Activated T-cell treated with anti-CD3 and anti-CD28 coated beads for 48 hours (primary cell): Measurements from ENCODE around the gene LFNG.

ENCODE experiments used
- DNase-seq: peaks from one replicate; pipeline ENCODE4 v3.0.0-alpha.2; 2020; ENCODE audit warnings: low read depth

LFNG gene

DNA sequence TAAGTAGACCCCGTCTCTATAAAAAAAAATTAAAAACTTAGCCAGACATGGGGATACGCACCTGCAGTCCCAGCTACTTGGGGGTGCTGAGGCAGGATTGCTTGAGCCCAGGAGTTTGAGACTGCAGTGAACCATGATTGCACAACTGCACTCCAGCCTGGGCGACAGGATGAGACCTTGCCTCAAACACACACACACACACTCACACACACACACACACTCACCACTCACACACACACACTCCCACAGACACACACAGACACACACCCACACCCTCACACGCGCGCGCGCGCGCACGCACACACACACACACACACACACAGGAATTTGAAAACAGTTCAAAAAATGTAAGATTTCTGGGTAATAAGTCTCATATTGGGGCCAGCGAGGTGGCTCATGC lies 34.7 kb upstream of the LFNG start:
- DNase-seq: no peak

- DNase-seq: no peak
Measured at GRCh38 chr7:2487586-2488271, 31.8 kb upstream of the LFNG start.

GRCh38 chr7:2488272-2488645 lies 31.3 kb upstream of the LFNG start:
- no peak for DNase-seq

DNA sequence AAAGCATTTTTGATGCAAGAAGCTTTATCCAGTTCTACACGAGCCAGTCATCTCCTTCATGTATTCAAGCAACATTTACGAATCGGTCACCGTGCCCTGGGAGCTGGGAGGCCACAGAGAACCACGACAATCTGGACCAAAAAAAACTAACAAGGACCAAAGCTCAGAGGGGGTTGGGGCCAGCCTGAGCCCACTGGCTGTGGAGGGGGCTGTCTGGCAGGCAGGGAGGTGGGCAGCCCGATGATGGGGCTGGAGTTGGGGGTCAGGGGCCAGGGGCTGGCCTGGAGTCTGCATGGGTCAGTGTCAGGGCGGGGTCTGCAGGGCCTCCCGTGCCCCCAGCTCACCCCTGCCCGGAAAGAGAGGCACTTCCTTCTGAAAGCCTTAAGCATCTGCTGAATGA lies 30.9 kb upstream of the LFNG start:
- no peak for DNase-seq

DNA sequence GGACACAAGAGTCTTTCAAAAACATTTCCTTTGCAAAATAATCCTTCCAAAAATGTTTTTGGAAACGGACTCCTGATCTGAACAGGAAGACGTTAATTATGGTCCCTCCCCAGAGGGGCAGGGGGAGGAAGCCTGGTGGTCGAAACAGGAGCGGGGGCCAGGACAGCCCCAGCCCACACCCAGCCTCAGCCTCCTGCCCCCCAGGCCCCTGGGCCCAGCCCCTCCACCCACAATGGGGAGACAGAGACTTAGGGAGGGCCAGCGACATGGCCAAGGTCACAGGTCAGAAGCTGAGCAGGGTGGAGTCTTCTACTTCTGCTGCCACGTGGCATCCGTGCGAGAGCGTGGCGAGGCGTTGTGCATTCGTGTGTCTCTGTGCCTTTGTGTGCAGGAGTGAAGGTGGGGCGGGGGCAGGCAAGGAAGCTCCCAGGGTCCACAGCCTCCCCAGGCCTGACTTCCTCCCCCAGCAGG lies 29.4 kb upstream of the LFNG start:
- DNase-seq: no peak

GRCh38 chr7:2492038-2492437 lies 27.5 kb upstream of the LFNG start:
- no peak for DNase-seq

GRCh38 chr7:2493205-2494164 lies 26.1 kb upstream of the LFNG start:
- DNase-seq: no peak

GRCh38 chr7:2494191-2495130 lies 25.1 kb upstream of the LFNG start:
- no peak for DNase-seq

DNA sequence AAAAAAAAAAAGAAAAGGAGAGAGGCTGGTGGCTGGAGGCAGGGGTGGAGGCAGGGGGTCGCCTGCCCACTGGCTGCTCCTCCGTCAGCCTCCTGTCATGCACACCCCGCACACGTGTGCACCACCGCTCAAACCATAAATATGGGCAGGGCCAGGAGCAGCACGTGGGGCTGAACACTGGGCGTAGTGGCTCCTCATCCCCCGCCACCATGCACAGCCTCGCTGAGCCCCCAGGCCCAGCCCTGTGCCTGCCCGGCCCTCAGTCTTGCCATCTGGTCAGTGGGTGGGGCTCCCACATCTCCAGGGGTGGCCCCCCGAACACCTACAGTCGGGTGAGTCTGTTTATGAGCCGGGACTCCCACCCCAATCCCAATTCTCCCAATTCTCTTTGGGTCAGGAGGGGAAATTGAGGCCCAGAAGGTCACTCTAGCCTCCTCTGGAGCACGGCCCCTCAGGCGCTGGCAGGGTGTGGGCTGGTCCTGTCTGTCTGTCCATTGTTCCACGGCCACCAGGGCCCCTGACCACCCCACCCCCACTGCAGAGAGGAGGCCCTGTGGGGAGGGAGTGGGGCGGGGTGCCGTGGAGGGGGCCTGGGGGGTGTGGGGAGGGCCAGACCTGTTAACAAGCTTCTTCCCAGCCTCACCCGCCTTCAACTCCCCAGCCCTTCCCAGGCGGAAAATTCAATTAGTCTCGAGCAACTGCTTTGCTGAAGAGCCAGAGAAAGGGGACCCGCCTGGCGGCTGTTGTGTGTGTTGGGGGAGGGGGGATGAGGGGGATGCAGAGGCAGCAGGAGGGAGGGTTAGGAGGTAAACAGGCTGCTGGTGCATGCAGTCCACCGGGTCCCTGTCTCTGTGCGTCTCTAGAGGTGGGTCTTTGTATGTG lies 23.9 kb upstream of the LFNG start:
- DNase-seq: no peak

DNA sequence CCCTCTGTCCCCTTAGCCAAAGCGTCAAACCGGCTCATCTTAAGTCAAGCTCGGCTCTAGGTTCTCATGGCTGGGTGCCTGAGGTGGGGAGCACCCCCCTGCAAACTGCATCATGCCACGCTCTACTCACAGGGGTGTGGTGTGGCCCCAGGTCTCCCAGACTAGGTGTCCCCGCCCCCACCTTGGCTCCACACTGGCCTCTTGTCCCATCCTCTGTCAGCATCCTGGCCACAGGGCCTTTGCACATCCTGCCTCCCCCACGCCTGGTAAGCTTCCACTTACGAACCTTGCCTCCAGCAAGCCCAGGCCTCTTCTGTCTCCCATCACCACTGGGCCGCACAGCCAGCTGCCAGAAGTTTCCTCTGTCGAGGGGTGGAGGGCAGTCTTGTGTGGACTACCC lies 23.2 kb upstream of the LFNG start:
- no peak for DNase-seq

DNA sequence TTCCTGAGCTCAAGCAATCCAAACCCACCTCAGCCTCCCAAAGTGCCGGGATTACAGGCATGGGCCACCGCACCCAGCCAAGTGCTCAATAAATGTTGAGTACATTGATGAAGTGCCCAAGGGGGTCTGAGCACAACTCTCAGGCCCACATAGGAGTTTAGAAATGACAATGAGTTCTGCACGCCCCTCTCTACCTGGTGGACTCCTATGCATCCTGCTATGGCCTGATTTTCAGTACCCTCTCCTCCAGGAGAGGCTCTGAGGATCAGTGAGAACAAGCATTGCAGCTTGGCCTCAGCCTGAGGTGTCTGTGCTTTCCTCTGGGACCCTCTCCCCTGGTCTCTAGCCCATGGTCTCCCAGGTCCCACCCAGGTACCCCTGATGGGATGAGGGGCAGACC lies 22.5 kb upstream of the LFNG start:
- no peak for DNase-seq

- DNase-seq: no peak
Measured at GRCh38 chr7:2497500-2498336, 21.9 kb upstream of the LFNG start.

- DNase-seq: no peak
Measured at GRCh38 chr7:2498708-2499107, 20.9 kb upstream of the LFNG start.

DNA sequence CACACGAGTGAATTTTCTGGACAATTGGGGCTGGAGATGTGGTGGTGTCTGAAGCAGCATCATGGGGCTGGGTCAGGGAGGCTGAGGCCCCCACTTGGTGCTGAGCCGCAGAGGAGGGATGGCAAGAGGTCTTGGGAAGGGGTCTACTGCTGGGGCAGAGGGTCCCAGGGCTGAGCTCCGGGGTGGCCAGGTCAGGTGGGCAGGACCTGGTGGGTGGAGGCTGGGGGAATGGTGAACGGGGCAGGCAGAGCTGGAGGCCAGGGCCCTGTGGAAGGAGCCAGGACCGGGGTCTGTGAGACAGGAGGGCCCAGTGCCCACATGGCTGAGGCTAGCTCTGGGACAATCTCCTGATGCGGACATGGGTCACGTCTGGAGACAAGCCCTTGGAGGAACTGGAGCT lies 20.4 kb upstream of the LFNG start:
- no peak for DNase-seq

DNA sequence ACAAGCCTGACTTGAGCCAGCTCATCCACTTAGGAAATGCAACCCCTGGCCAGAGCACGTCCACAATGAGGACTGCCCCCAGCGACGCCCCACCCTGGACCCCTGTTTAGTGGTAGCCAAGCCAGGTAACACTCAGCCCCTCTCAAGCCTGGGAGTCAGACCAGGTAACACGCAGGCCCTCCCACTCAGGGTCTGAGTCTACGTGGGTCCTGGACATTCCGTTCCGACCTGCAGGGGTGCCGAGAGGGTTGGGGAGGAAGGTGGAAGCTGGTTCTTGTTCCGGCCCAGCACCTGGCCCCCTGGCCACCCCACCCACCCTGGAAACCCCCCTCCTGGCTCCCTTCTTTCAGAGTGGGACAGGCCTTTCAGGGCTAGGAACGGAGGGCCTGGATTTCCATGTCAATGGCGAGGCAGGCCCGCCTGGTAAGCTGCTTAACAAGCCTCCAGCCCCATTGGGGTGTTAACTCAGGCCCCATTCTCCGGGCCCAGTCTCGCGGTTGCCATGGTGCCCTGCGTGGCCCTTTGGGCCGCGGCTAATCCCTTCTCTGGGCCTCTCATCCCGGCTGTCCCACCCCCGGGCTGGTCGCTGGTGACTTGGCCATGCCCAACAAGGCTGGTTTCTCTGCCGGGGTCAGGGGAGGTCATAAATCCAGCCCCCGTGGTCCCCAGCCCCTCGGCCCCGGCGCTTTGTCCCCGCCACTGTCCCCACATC lies 19.7 kb upstream of the LFNG start:
- no peak for DNase-seq

GRCh38 chr7:2500701-2501100 lies 18.9 kb upstream of the LFNG start:
- DNase-seq: no peak

- no peak for DNase-seq
Measured at GRCh38 chr7:2501947-2502646, 17.5 kb upstream of the LFNG start.

DNA sequence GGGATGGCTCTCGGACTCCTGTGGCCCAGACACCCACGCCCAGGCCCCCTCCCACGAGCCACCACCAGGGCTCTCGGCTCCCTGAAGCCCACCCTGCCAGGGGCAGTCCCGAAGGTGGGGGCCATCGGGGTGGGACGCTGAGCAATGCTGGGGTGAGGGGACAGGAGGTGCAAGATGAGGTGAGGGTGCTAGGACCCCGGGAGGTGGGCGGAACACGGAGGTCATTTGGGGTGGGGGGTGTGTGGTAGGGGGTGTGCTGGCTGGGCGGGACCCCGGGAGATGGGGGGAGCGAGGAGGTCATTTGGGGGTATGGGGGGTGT lies 17.0 kb upstream of the LFNG start:
- DNase-seq: no peak
